WERI-Rb-1 (cell line): Measurements from ENCODE around the gene GULP1.

Experiments
- DNase-seq: peaks from one replicate; pipeline ENCODE4 v3.0.0-alpha.2; 2020
- H3K27ac ChIP-seq: fragments of 250-450 bp; sonication (Bioruptor Pico); 2 replicates; pipeline ENCODE4 v1.5.1; 2020; ENCODE audit warnings: mild to moderate bottlenecking, moderate library complexity
- H3K27me3 ChIP-seq: fragments of 250-450 bp; sonication (Bioruptor Pico); 2 replicates; pipeline ENCODE4 v1.5.1; 2021; ENCODE audit warnings: mild to moderate bottlenecking, low read depth, moderate library complexity; ENCODE audit not compliant: insufficient read depth, severe bottlenecking
- H3K36me3 ChIP-seq: fragments of 250-450 bp; sonication (Bioruptor Pico); 2 replicates; pipeline ENCODE4 v1.5.1; 2020; ENCODE audit warnings: mild to moderate bottlenecking, moderate library complexity
- H3K4me3 ChIP-seq: 2 replicates; pipeline ENCODE4 v1.5.1; 2011; ENCODE audit warnings: low read depth, mild to moderate bottlenecking, control low read depth, low read length
- H3K9me3 ChIP-seq: fragments of 250-450 bp; sonication (Bioruptor Pico); 2 replicates; pipeline ENCODE4 v1.5.1; 2021; ENCODE audit warnings: mild to moderate bottlenecking, moderate library complexity; ENCODE audit not compliant: severe bottlenecking
- CTCF ChIP-seq: IDR thresholded peaks from 2 replicates; pipeline ENCODE4 v1.5.1; 2011; ENCODE audit warnings: low read depth, mild to moderate bottlenecking, control low read depth, inconsistent platforms, low read length

Gene GULP1

GRCh38 chr2:188517549-188518215 is 226.0 kb downstream of the GULP1 start:
- Histone ChIP-seq H3K4me3 (peak overlapping the region; percentile 14; the same call in 1 of the 2 replicates), H3K36me3 (no peaks in the 10 kb centered on the region), H3K27ac (no peak overlapping the region), H3K27me3 (no peaks in the 10 kb centered on the region), H3K9me3 (no peaks in the 10 kb centered on the region)
- TF ChIP-seq CTCF = no peak
- peak; percentile 17 for DNase-seq

DNA sequence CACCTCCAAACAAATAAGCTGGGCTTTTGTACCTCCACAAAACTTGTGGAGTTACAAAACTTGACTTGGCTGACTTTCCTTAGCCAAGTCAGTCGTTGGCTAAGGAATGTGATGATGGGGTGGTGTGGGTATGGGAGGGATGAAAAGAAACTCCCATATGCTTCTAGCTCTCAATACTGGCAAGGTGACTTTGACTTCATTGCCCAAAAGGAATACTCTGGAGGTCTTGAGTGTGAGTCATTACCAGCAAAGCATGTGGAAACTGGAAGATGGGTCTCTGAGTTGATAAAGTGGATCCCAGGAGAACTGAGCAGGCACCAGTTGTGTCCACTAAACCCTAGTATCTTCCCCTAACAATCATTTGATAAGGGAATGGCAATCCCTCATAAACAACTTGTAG is 226.7 kb downstream of the GULP1 start:
- no peak overlapping the region for H3K27ac ChIP-seq

DNA sequence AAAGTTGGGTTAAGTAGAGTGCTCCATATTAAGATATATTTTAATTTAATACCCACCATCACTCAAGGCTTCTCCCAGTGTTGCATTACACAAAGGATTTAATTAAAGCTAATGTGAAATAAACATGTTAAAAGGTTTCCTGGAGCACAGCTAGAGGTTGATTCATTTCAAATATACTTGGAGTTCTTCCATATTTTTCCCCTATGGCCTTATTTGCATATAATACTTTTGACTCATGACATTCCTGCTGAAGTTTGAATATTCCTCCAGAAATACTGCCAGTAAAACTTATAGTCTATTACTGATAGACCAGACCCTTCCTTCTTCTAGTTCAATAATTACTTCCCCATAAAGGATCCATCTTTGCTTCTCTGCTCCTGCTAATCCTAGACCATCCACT is 227.5 kb downstream of the GULP1 start:
- H3K27me3 ChIP-seq = no peaks in the 10 kb centered on the region
- H3K27ac ChIP-seq = no peak overlapping the region
- no peak for DNase-seq
- H3K9me3 ChIP-seq = no peaks in the 10 kb centered on the region
- H3K4me3 ChIP-seq = no peak overlapping the region
- TF ChIP-seq CTCF = no peak
- no peaks in the 10 kb centered on the region for H3K36me3 ChIP-seq

More for the DNA sequence above, 226.7 kb downstream of the GULP1 start:
- H3K27me3 ChIP-seq = no peaks in the 10 kb centered on the region
- H3K36me3 ChIP-seq = no peaks in the 10 kb centered on the region
- no peak for TF ChIP-seq CTCF
- no peak overlapping the region for H3K4me3 ChIP-seq
- H3K9me3 ChIP-seq = no peaks in the 10 kb centered on the region
- no peak for DNase-seq

DNA sequence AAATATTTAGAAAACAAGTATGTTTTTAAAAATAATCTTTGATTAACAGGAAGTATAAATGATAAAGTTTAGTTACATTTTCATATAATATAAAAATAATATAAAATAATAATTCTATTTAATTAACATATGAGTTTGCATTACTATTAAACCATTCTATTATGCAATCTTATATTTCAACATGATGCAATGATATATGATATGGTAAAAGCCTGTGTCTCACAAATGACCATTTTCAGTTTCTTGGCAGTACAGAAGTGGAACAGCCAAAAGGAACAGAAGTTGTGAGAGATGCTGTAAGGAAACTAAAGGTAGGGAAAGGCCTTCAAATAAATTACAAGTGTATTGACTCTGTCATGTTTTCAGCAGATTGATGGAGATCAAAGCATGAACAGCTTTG is 230.8 kb downstream of the GULP1 start:
- no peak for DNase-seq

DNA sequence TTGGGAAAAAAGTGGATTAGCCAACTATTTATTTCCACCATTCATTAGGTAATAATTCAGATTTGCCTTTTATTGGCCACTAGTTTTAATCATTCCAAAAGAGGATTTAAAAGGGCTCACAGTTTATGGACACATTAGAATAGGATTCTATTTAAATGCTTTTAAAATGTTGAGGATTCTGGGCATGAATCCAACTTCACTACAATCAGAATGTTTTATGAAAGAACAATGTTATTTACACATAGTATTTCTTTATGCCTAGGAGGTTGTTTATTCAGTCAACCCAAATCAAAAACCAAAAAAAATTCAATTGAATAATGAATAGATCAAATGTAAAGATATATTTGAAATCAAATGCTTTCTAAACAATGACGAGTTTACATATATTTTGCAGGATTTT is 232.2 kb downstream of the GULP1 start:
- no peak for DNase-seq

More for the DNA sequence above, 230.8 kb downstream of the GULP1 start:
- Histone ChIP-seq H3K27ac (no peak overlapping the region), H3K4me3 (no peak overlapping the region), H3K9me3 (no peaks in the 10 kb centered on the region), H3K36me3 (no peaks in the 10 kb centered on the region), H3K27me3 (no peaks in the 10 kb centered on the region)
- no peak for TF ChIP-seq CTCF

More for the DNA sequence above, 232.2 kb downstream of the GULP1 start:
- H3K4me3 ChIP-seq = no peak overlapping the region
- no peak overlapping the region for H3K27ac ChIP-seq
- H3K36me3 ChIP-seq = no peaks in the 10 kb centered on the region
- no peaks in the 10 kb centered on the region for H3K9me3 ChIP-seq
- no peaks in the 10 kb centered on the region for H3K27me3 ChIP-seq
- TF ChIP-seq CTCF = no peak
